NCI-H2029 treated with DMSO at 0.1 percent for 48 hours (cell line): ENCODE measurements around the gene CTSK.
A peak's percentile ranks its signal among the peaks of the same experiment; 100 is the strongest.
"Not testable (repeated sequence)": the region's sequence is repeated elsewhere in the genome, so short reads cannot be mapped to it uniquely, and the experiment has no call there.

Experiments
- DNase-seq: peaks from one replicate; lab custom pipeline; 2025; lab: John Stamatoyannopoulos, UW

The CTSK gene

DNA sequence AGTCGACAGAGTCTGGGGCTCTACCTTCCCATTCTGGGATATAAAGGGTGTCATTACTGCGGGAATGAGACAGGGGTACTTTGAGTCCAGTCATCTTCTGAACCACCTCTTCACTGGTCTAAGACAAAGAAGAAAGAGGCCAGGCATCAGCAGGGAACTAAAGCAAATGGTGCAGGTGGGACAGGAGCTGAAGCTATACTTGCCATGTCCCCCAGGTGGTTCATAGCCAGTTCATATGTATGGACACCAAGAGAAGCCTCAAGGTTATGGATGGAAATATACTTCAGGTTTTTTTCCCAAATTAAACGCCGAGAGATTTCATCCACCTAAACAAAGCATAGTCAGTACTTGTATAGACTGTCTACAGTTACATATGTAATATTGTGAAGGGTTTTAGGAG lies 2.2 kb downstream of the CTSK start:
- DNase-seq = no peak

DNA sequence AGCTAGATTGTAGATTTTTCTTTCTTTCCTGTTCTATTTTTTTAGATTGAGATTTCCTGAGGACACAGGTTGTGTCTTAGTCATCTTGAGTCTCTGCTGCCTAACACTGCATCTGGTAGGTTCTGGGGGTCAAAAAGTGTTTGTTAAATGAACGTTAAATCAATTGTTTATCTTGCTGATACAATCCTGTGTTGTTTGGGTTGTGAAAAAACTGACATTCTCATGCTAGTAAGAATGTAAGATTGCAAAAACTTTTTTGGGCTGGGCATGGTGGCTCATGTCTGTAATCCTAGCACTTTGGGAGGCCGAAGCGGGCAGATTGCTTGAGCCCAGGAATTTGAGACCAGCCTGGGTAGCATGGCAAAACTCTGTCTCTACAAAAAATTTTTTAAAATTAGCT lies 3.4 kb downstream of the CTSK start:
- no peak for DNase-seq

DNA sequence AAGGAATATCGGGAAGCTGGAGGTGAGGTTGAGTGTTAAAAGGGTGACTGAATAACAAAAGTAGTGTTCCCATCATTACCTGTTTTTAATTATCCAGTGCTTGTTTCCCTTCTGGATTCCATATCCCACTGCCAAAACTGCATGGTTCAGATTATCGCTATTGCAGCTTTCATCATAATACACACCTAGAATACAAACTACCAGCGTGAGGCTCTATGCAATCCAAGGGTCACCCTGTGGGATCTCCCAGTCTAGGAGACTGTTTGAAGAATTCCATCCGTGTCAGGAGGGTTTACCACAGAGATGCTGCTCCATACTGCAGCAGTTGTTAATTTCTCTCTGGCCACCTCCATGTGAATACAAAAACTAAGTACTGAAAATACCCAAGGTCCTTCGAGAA lies 9.0 kb downstream of the CTSK start:
- DNase-seq = no peak

DNA sequence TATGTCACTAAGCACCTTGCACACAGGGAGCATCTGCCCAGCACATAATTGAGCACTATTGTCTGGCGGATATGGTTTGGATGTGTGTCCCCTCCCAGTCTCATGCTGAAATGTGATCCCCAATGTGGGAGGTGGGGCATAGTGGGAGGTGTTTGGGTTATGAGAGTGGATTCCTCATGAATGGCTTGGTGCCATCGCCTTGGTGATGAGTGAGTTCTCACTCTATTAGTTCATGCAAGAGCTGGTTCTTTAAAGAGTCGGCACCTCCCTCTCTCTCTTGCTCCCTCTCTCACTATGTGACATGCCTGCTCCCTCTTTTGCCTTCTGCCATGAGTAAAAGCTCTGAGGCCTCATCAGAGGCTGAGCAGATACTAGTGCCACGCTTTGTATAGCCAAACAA lies 9.5 kb downstream of the CTSK start:
- peak; percentile 72 for DNase-seq

DNA sequence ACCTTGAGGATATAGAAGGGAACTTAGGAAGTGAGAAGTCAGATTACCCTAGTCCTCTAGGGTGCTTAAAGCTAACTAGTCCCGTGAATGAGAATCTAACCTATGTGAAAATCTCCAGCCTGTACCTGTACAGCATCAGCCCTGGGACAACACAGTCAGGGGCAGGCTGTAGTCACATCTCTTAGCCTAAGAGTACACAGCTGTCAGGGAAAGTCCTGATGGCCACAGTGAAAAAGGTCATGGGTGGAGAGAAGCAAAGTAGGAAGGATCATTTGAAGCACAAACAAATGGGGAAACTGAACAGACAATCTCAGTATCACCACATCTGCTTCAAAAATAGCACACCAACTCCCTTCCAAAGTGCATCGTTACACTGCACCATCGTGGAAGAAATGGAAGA lies 11.7 kb downstream of the CTSK start:
- DNase-seq = no peak

DNA sequence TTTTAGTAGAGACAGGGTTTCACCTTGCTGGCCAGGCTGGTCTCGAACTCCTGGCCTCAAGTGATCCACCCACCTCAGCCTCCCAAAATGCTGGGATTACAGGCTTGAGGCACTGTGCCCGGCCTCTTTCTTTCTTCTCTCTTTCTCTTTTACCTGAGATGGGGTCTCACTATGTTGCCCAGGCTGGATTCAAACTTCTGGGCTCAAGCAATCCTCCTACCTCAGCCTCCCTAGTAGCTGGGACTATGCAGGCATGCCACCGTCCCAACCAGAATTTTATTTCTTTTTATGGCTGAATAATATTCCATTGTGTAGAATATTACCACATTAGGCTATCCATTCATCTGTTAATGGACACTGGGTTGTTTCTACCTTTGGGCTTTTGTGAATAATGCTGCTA lies 14.3 kb downstream of the CTSK start:
- not testable (repeated sequence) for DNase-seq

- no peak for DNase-seq
Observed at GRCh38 chr1:150793221-150793620, 14.8 kb downstream of the CTSK start.

DNA sequence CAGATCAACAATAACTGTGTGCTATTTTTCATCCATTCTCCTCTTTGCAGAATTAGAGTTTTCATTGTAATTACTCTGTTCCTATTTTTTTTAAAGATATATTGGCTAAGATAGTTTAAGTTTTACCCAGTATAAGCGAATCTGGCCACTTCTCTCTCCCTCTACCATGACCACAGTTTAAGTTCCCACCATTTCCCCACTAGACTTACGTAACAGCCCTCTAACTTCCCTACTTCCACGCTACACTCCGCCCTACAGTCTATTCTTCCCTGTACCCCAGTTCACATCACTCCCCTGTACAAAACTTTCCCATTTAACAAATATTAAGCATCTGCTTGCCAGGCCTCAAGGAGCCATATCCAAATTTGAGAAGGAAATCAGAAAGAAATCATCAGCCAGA lies 16.5 kb downstream of the CTSK start:
- no peak for DNase-seq

DNA sequence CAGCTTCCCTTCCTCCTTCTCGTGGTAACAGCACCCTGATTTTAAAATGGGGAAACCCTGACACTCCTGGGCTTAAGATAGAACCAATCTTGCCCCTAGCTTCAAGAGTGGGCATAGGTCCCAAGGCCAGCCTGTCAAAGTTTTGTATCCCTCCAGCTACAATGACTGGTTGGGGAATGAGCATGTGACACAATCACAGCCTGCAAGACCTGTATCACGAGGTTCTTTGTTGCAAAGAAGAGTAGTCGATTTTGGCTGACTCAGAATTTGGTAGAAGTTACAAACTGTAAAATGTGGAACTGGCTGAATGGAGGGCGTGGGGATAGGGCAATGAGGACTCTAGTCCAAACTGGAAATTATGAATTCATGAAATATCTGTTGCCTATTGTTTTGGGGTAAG lies 18.7 kb downstream of the CTSK start:
- DNase-seq = no peak

DNA sequence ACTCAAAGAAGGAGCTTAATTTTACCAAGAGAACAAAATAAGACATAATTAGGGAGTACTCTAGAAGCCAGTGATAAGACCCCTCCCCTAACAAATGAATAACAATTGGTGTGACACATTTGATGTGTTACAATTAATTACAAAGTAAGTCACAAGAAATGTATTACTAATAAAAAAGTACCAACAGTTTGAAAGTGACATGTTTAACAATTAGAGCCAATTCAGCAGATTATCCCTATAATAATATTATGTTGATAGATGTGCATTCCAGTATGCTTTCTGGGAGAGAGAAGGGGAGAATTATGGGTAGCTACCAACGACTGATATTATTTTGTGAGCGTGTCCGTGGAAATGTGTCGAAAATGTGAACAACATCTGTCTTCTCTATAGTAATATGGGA lies 19.1 kb downstream of the CTSK start:
- DNase-seq = no peak

- DNase-seq = no peak
Observed at GRCh38 chr1:150787455-150787854, 20.6 kb downstream of the CTSK start.

DNA sequence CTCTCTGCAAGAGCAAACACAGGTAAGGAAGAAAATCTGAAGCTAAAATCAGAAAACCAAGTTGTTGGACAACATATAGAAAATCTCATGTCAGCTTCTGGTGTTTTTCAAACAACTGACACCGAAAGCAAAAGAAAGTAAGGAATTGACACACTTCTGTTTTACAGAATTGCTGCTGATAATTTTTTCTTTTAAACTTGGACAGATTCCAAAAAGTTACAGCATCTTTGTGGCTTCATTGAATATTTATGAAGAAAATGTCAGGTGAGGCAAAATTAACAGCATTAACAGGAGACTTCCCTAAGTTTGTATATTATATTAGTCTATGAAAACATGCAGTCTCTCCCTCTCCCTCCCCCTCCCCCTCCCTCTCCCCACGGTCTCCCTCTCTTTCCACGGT lies 27.6 kb downstream of the CTSK start:
- DNase-seq = no peak

GRCh38 chr1:150778409-150778808 lies 29.7 kb downstream of the CTSK start:
- DNase-seq = no peak

DNA sequence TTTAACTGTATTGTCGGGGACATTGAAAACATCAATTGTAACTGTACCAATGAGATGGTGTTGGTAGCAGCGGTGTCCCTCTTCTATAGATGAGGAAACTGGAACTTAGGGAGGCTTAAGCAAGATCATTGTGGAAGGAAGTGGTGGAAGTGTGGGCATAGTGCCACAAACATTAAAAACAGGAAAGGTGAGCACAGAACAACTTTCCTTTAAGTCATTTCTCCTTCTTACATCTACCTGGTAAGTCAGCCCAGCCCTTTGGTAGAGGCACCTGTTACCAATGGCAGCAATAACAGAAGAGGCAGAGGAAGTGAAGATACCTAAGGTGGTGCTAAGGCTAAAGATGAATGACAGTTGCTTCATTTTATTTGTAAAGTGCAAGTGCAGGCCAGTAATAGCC lies 30.5 kb downstream of the CTSK start:
- no peak for DNase-seq

DNA sequence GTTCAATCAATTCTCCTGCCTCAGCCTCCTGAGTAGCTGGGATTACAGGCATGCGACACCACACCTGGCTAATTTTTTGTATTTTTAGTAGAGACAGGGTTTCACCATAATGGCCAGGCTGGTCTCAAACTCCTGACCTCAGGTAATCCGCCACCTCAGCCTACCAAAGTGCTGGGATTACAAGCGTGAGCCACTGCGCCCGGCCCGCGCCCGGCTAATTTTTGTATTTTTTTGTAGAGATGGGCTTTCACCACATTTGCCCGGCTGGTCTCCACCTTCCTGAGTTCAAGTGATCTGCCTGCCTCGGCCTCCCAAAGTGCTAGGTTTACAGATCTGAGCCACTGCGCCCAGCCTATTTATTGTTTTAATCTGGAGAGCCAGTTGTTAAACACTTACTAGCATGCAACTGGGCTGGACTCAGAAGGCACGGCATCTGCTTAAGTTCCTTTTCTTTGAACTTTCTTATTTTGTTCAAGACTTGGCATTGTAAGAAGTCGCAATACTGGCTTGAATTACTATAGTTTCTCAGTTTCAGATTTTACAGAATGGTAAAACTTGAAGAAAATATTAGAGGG lies 32.0 kb downstream of the CTSK start:
- DNase-seq = not testable (repeated sequence)

DNA sequence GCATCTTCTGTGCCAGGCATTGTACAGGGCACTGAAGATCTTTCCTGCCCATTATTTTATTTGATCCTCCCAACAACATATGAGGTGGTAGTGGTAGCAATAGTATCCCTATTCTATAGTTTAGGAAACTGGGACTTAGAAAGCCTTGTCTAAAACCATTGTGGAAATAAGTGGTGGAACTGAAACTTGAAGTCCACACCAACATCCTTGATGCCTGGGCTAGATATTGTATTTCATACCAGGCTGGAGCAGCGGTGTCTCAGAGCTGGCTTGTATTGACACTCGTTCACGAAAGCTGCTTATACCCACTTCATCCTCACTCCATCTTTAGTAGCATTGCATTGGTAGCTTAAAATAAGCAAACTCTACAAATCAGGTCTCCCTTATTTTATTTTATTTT lies 32.8 kb downstream of the CTSK start:
- DNase-seq = no peak

- DNase-seq = no peak
Observed at GRCh38 chr1:150772326-150772725, 35.7 kb downstream of the CTSK start.

- DNase-seq = not testable (repeated sequence)
Observed at GRCh38 chr1:150767704-150768103, 40.4 kb downstream of the CTSK start.

DNA sequence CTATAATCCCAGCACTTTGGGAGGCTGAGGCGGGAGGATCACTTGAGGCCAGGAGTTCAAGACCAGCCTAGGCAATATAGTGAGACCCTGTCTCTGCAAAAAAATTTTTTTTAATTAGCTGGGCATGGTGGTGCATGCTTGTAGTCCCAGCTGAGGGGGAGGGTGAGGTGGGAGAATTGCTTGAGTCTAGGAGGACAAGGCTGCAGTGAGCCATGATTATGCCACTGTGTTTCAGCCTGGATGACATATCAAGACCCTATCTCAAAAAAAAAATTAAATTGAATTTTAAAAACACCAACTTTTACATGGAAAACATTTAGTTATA lies 42.1 kb downstream of the CTSK start:
- DNase-seq = not testable (repeated sequence)

DNA sequence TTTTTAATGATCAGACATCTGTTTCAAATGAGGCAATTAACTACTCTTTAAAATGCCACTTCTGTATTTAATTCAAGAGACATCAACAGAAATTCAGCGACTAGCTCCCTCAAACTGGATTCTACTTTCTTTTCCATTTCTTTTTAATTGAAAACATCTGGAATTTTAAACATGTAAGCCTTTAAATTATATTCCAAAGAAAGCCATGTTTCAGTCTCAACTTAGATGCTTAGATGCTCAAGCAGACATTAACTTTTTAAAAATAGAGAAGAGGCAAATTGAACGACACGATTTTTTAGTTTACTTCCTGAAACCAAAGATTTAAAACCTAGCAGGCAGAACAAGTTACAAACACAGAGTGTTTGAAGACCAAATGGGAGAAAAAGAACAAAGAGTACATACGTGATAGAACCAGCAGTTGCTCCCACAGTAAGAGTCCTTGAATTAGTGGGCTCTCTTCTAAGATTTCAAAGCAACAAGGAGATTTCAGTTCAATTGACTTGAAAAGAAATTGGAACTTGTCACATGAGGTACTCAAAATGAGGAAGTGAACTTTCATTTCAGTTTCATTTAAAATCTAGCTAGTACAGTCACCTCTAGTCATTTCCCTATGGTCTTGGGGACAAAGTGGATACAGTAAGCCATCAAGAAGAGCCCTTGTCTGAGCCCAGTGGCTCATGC lies 42.6 kb downstream of the CTSK start, which contains the start of gene CTSS:
Gene CTSS, minus strand, starts transcription at position 483 of the 681 bp plus-strand sequence. CDS start 1,015 bp downstream, outside the sequence.
- DNase-seq = no peak

DNA sequence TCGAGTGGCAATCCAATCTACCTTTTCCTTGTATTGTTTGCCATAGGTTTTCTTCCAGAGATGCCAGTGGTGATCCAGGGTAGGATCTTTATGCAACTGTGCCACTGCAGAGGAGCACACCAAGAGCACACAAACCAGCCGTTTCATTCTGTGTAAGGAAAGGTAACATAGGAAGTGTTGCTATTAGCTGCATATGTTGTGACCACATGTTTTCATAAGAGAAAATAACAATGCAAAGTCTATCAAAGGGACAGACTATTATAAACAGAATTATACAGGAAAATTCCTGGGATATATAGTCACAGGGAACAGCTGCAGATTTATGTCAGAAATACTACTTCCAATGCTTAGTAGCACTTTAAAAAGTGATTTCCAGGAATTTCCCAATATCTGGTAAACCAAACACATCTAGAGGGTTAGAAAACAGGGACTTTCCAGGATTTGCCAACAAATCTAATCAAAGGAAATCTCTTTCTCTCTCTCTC lies 43.4 kb downstream of the CTSK start:
- DNase-seq = no peak

GRCh38 chr1:150763018-150763417 lies 45.0 kb downstream of the CTSK start:
- DNase-seq = no peak

DNA sequence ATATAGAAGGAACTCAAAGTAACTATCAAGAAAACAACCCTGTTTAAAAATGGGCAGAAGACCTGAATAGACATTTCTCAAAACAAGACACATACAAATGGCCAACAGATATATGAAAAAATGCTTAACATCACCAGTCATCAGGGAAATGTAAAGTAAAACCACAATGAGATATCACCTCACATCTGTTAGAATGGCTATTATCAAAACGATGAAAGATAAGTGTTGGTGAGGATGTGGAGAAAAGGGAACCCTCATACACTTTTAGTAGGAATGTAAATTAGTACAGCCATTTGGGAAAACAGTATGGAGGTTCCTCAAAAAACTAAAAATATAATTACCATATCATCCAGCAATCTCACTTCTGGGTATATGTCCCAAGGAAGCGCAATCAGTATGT lies 45.5 kb downstream of the CTSK start:
- no peak for DNase-seq

DNA sequence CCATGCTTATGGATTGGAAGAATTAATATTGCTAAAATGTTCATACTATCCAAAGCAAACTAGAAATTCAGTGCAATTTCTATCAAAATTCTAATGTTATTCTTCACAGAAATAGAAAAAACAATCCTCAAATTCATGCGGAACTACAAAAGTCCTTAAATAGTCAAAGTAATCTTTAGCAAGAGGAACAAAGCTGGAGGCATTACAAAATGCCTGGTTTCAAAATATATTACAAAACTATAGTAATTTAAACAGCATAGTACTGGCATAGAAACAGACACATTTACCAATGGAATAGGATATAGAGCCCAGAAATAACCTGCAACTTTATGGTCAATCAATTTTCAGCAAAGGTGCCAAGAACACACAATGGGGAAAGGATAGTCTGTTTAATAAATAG lies 46.3 kb downstream of the CTSK start:
- no peak for DNase-seq
